Neural cell (in vitro differentiated cells): ENCODE results near the gene ZDHHC16.

Experiments
- CTCF ChIP-seq: fragments of 450-650 bp; IDR thresholded peaks from 2 replicates; pipeline ENCODE4 v1.5.1; 2014; ENCODE audit warnings: antibody characterized with exemption, mild to moderate bottlenecking, moderate library complexity; ENCODE audit not compliant: poor library complexity, severe bottlenecking
- EP300 ChIP-seq: fragments of 450-650 bp; conservative IDR thresholded peaks from 2 replicates; pipeline ENCODE4 v1.6.1; 2014; ENCODE audit warnings: antibody characterized with exemption, mild to moderate bottlenecking, moderate library complexity; ENCODE audit not compliant: poor library complexity, severe bottlenecking
- EZH2 ChIP-seq: fragments of 200-600, 300-800 bp; shearing (Covaris generic), sonication (generic); IDR thresholded peaks from 2 replicates; pipeline ENCODE4 v1.6.1; 2014; ENCODE audit warnings: antibody characterized with exemption, low read length, borderline replicate concordance, mild to moderate bottlenecking; ENCODE audit not compliant: insufficient read depth, poor library complexity, severe bottlenecking
- POLR2AphosphoS5 ChIP-seq: IDR thresholded peaks from 2 replicates; pipeline ENCODE4 v1.6.1; 2012
- REST ChIP-seq: IDR thresholded peaks from 2 replicates; pipeline ENCODE4 v1.6.1; 2012; ENCODE audit warnings: borderline replicate concordance

- TF ChIP-seq CTCF = no peak
- TF ChIP-seq POLR2AphosphoS5 = no peak
- TF ChIP-seq EZH2 = no peak
- no peak for TF ChIP-seq REST
- no peak for TF ChIP-seq EP300
Measured at GRCh38 chr10:97450828-97451227, 4.9 kb downstream of the ZDHHC16 start.
